ENCODE measurements around the gene CEACAM4.
A peak's percentile ranks its signal among the peaks of the same experiment; 100 is the strongest.

Gene CEACAM4

DNA sequence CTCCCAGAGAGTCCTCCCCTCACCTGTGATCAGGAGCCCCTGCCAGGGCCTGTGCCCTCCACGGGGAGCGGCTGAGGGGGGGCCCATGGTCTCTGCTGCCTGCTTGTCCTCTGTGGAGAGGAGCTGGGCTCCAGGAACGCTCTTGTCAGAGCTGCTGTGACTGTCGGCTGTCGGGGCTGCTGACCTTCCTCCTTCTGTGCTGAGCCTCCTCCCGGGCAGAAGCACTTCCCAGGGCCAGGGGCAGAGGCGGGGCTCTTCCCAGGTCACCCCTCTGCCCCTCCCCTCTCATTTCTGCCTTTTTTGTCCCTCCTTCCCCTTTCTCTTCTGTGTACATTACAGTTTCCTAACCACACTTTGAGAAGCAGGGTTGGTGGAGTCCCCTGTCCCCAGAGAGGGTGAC, at the start of gene CEACAM4:
Gene CEACAM4, minus strand, starts transcription at position 198 of the 400 bp plus-strand sequence. Its CDS starts 111 bp downstream, at position 87.
- DNase-seq, result no peak

DNA sequence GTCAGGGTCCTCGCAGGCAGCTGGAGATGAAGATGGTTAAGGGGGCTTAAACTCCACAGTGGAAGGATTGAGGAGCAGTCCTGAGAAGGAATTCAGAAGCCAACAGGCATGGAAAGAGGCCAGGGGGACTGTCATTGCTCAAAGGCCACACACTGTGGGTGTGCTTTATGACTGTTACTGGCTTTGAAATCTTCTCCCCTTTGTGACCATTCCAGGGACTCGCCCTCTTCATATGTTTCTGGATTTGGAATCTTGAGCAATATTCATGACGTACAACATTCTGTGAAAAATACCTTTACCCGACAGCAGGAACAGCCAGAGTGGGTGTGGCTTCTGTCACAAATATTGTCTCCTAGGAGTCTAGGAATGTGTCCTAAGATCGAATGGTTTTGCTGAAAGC, 44.6 kb upstream of the CEACAM4 start:
- no peak for DNase-seq

DNA sequence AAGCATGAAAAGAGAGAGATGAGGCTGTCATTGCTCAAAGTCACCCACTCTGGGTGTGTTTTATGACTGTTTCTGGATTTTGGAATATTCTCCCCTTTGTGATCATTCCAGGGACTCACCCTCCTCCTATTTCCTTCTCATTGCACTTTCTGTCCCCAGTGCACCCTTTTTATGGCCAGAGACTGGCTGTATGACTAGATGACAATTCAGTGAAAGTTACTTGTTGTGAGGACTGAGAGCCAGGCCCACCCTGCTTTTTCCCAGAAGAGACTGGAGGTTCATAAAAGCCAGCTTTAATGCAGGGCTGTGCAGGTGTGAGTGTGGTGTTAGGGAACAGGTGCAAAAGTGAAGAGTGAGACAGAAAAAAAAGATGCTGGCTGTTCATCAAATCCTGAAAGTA, 43.9 kb upstream of the CEACAM4 start:
- no peak for DNase-seq

DNA sequence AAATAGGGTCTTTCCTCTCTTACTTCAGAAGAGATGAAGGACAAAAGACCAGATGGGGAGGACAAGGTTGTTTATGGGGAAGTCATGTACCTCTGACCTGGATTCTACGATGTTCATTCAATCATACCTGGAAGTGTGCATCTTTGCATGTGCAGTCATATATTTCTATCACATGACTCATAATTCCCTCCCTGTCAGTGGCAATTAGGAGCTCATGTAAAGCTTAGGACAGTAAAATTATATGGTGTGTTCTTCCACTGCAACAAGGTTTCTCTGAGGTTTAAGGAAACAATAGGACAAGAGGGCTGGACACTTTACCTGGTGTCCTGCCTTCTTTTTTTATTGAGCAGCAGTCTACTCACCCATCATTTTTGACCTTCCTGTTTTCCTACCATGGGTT, 41.4 kb upstream of the CEACAM4 start:
- no peak for DNase-seq

DNA sequence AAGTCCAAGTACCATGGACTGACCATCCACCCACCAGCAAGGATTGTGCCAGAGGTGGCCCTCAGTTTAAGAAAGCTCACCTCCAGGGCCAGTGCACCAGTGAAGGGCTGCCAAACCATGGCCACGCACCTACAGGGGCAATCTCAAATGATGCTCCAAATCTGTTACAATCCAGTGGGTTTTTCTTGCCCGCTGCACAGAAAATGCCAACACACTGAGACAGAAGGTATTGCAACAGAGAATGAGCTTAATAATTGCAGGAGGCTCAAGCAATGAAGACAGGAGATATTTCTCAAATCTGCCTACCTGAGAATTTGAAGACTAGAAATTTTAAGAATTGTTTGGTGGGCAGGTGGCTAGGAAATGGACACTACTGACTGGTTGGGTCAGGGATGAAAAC, 39.2 kb upstream of the CEACAM4 start:
- no peak for DNase-seq

DNA sequence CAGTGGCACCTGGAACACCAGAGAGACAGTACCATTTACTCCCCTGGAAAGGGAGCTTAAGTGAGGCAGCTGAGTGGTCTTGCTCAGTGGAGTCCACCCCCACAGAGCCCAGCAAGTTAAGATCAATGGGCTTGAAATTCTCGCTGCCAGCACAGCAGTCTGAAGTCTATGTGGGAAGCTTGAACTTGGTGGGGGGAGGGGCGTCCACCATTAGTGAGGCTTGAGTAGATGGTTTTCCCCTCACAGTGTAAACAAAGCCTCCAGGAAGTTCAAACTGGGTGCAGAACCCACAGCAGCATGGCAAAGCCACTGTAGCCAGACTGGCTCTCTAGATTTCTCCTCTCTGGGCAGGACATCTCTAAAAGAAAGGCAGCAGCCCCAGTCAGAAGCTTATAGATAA, 30.3 kb upstream of the CEACAM4 start:
- DNase-seq, result peak; percentile 73

DNA sequence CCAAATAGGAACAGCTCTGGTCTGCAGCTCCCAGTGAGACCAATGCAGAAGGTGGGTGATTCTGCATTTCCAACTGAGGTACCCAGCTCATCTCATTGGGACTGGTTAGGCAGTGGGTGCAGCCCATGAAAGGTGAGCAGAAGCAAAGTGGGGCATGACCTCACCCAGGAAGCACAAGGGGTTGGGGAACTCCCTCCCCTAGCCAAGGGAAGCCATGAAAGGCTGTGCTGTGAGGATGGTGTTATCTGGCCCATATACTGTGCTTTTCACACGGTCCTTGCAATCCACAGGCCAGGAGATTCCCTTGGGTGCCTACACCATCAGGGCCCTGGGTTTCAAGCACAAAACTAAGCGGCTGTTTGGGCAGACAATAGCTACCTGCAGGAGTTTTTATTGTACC, 29.9 kb upstream of the CEACAM4 start:
- peak; percentile 41 for DNase-seq

DNA sequence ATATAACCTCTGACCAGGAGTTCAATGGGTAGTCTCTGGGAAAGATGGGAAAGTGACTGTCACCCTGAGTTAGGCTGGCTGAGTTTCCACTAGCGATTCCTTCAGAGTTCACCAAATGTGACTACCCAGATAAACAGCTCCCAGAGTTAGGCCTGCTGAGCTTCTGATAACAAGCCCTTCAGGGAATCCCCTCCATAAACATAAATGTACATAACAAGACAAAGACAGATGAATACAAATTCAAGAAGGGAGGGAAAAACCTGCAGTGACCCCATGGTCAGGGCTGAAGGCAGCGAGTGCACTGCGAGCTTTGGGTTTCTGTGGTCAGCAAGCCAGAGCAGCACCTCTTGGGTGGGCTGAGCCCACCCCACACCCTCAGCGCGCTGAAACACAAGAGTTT, 25.4 kb upstream of the CEACAM4 start:
- no peak for DNase-seq

DNA sequence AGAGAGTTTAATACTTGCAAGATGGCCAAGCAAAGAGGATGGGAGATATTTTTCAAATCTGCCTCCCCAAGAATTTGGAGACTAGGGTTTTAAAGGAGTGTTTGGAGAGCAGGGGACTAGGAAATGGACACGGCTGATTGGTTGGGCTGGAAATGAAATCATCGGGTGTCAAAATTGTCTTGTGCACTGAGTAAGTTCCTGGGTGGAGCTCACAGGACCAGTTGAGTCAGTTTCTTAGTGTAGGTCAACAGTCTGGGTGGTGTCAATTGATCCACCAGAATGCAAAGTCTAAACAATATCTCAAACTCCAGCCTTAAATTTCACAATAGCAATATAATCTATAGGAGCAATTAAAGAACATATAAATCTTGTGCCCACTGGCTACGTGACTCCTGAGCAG, 23.0 kb upstream of the CEACAM4 start:
- DNase-seq, result peak; percentile 23

DNA sequence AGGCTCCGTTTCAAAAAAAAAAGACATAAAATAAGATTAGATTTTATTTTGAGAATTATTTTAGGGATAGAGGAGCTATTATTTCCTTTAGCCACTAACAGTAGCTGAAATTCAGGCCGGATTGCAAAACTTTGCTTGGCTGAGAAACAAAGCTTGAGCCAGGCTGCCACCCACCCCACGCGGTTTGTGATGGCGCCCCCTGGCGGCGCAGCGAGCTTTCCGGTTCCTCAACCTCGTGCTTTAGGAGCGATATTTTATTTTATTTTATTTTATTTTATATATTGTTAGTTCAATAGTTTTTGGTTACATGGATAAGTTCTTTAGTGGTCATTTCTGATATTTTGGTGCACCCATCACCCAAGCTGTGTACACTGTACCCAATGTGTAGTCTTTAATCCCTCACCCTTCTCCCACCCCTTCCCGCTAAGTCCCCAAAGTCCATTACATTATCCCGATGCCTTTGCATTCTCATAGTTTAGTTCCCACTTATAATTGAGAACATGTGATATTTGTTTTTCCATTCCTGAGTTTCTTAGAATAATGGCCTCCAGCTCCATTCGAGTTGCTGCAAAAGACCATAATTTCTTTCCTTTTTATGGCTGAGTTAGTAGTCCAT, 19.8 kb upstream of the CEACAM4 start:
- no peak for DNase-seq

DNA sequence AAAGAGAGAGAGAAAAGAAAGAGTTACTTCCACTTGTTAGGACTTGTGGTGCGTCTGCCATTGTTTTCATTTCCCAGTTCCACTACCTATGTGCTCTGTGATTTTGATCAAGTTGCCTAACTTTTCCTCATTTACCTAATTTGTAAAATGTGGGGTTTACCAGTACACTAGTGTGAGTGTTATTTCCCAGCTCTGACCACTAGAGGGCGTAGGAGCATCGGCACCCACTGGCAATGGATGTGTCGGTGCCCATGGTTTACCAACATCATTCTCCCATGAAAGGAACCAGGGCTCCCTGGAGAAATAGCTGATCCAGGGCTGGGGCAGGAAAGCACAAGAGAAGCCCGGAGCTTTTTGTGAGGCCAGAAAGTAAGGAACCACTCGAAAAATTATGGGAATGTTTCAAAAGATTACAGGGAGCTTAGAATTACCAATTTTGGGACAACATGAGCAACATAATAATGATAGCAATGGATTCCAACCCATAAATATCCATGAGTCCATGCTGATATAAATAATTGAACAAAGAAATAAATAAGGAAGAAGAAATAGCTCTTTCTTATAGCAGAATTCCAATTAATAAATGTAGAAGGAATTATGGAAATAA, 15.1 kb upstream of the CEACAM4 start:
- peak; percentile 83 for DNase-seq

DNA sequence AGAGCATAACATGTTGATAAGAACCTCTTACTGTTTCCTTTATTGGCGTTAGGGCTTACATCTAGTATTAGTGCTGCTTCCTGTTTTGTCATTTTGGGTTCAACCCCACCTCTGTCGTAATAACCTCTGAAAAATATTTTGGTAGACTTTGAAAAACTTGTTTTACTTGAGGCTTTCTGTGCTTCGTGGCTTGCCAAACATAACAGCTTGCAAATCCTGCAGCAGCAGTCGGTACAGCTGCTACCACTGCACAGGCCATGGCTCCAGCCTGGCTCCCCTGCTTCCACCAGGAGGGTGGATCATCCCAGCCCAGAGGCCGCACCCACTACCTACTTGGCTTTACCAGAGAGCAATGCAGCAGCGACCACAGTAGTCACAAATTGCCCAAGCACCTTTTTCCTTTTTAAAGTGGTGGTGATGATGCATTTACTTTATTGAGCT, 11.8 kb upstream of the CEACAM4 start:
- DNase-seq, result no peak

DNA sequence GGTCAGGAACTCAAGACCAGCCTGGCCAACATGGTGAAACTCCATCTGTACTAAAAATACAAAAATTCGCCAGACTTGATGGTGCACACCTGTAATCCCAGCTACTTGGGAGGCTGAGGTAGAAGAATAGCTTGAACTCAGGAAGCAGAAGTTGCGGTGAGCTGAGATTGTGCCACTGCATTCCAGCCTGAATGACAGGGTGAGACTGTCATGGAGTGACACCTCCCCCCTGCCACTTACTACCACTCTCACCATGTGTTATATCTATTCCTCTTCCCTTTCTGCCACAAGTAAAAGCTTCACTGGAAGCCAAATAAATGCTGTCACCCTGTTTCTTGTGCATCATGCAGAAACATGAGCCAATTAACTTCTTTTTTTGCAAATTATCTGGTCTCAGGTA, 10.6 kb upstream of the CEACAM4 start:
- DNase-seq, result no peak

DNA sequence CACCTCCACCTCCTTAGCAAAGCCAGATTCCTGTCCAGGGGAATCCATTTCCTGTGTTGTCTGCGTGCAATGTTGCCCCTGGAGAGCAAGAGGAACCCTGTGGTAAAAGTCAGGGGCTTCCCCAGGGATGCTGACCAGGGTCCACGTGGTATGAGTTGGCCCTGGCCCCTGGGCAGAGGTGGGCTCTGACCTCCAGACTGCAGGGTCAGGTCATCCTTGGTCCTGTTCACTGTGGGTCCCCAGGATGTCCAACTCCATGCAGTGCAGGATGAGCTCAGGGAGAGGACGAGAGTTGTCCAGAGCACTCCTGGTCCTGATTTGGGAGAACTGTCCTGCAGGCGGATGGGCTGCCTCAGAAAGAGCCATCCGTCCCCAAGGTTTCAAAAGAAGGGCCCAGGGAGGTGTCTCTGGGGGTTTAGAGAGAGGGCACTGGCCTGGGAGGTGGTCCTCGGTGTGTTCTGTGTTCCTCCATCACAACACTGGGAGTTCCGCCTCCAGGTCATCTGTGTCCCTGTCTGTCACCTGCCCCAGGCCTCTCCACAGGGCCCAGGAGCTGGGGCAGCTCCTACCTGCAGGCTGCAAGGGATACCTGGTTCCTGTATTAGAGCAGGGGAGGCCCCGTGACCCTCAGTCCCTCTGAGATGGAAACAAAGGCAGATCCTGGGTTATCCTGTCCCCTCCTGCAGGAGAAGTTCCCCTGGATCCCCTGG, 1.2 kb upstream of the CEACAM4 start:
- DNase-seq, result no peak

DNA sequence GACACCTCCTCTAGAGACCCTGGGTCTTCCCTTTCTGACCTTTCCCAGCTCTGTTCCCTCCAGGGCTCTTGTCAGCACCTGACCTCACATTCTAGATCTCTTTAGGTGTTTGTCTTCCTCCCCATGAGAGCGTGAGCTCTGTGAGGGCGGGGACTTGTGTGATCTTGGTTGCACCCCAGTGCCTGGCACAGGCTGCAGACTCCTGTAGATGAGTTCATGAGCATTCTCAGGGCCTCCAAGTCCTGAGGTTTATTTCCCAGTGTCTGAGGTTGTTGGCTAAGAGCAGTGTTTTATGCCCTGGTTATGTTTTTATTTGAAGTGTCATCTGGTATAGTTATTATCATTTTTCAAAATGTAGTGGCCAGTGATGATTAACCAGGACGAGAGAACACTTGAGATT, 596 bp downstream of the CEACAM4 start:
- DNase-seq, result no peak

DNA sequence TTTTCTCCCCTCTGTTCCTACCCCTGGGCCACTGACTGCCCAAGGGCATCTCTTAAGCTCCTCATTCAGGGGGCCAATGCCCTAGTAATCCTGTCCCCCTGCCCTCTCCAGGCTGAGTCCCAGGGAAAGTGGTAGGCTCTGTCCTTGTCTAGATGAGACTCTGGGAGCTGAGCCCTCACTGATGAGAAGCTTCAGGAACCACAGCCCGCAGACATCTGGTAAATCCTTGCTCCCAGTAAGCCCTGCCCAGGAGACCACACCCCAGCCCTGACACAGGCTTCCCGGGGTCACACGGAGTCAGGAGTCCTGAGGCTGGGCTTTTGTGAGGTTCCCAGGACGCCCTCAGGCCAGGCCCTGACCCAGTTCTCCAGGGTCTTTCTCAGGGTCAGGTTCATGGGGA, 1.9 kb downstream of the CEACAM4 start:
- DNase-seq, result no peak

DNA sequence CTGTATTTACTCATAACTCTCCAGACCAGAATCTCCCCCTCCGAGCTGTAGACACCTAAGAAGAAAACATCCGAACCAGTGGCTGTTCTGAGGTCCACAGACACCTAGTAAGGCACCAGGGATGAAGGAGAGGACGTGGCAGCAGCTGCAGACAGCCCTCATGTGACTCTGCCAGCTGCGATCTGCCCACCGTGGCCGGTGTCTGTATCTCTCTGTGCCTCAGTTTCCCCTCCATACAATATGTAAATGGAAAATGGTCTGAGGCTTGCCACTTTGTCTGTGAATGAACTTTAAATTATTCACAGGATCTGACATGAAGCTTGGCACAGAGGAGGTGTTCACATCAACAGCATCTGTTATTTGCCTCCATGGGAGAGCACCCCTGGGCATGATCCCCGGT, 2.4 kb downstream of the CEACAM4 start:
- no peak for DNase-seq

DNA sequence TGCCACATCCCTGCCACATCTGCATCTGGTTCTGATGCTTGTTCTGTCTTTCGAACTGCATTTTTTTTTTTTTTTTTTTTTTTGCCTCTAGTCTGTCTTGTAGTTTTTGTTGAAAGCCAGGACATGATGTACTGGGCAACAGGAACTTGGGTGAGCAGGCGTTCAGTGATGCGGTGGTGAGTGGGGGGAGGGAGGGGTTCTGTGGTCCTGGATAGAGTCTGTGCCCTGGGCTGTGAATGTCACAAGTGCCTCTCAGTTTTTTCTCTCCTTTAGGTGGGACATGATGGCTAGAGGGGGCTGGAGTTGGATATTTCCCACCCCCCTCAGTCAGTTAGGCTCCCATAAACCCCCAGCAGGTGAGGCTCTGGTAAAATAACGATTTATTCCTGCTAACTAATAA, 3.5 kb downstream of the CEACAM4 start:
- no peak for DNase-seq

DNA sequence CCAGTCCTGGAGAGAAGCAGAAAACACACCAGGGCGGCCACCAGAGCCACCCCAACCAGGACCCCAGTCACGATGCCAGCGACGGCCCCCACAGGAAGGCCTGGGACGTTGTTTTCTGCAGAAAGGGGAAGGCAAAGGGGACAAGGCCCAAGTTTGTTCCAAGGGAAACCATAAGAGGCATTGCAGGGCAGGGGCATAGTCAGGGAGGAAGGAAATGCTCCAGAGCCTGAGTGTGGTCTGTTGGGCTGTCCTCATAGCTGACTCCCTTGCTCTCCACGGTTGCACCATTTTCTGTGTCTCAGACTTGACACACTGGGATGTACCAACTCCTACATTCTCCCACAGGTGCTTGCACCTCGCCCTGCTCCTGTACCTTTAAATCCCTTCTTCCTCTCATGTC, 5.2 kb downstream of the CEACAM4 start:
- no peak for DNase-seq

DNA sequence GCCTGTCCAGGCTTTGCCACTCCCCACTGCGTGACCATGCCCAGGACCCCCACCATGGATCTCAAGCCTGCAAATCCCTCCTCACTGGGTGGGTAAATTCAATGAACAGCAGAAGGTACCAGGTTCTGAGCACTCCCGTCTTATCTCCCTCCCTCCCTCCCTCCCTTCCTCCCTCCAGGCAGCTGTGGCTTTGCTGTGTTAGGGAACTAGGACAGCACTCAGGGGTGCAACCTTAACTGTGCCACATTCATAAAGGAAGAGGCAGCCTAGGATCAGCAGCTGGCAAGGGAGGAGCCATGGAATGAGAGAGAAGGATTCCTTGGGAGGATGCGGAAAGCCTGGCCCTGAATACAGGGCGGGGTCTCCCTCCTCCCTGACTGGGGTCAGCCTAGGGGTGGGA, 5.6 kb downstream of the CEACAM4 start:
- DNase-seq, result no peak

DNA sequence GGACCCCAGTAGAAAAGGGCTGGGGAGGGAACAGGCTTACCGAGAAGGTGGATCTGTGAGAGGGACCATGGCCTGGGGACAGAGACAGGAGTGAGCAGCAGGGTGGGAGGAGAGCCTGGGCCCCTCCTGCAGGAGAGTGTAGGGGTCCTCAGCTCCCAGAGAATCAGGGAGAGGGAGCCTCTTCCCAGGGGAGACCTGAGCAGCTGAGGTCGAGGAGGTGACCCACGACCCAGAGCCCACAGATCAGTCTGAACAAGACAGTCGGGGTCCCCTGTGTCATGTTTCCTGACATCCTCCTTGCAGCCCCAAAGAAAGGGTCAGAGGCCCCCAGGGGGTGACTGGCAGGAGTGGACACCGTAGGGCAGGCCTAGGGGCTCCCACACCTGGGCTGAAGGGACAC, 6.7 kb downstream of the CEACAM4 start:
- no peak for DNase-seq

DNA sequence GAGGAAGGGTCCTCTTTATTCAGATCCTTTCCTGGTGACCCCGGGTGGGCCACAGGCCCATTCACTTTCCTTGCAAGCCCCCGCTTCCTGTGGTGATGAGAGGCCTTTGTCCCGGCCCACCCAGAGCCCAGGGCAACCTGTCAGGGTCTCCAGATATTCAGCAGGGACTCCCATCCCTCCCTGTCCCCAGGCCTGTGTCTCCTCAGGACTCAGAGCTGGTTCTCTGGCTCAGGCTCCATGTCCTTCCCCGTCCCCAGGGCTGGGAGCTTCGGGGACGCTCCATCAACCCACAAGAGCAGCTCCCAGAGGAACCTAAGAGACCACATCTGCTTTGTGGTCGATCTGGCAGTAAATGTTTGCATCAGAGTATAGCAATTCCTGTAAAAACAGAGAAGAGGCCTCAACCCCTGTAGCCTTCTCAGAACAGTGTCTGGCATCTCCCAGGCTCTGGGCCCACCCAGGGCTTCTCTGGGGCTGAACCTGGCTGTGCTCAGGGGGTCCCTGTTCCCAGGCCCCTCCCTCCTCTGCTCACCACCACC, 7.8 kb downstream of the CEACAM4 start:
- DNase-seq, result no peak

DNA sequence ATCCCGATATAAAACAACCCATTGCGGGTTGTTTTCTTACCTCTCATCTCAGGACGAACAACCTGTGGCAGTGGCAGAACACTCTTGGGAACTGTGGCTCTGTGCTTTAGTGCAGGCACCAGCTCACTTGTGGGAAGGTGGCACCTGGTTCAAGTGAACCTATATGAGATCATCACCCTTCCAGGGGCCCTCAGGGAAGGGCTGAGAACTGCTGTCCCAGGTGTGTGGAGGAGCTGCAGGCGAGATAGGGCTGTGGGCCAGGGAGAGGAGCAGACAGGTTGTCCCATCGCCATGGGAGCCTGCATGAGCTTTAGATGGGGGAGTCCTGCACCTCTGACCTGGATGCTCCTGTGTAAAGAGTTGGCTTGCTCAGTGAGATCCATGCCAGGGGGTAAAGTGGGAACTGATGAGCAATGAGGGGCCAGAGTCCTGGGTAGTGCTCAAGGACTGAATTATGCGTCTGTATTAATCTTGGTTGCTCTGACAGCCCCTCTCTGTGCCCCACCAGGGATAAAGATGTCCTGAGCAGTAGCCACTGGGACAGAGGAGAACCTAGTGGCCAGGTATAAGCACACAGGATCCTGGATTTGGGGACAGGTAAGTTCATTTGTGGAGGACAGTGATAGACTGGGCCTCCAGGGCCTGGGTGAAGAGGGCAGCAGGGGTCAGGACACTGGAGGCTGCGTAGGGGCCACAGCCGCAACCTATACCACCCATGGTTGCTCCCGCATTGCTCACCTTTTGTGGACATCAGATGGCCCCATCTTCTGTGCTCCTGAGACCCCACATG, 8.7 kb downstream of the CEACAM4 start:
- no peak for DNase-seq
